ENCODE measurements around the gene XYLT2. TPM values are rescaled to one million over a fixed set of nuclear protein-coding genes. Genes with fewer than 3 reads are reported as not detected.

Gene XYLT2
- total and polyA plus RNA-seq, 9 of the 15 experiments (the other 6 are each of a cell fraction or from before 2014, with no cell fraction given): 0.63 to 9.1 (median 4.3) TPM

- ATAC-seq (peak; percentile 93), DNase-seq (ENCODE audit: extremely low read depth in 1 of 4, low spot score in 3 of 4) (peak; percentile 90 to 94 (median 91)), FAIRE-seq (peak; percentile 94)
- Histone ChIP-seq H4K20me1 (replicated peaks; ENCODE audit: control insufficient read depth, insufficient read depth, low read length) (no peaks in the 10 kb centered on the region), H3K9me3 (replicated peaks; ENCODE audit: control insufficient read depth, insufficient read depth, low read depth, low read length) (no peaks in the 10 kb centered on the region; the same call in 1 of the 2 replicates), H3K36me3 (ENCODE audit: control insufficient read depth, insufficient read depth, low read length) (peaks cover 57% of the 10 kb centered on the region), H3K27me3 (ENCODE audit: control insufficient read depth in 2 of 2, insufficient read depth in 2 of 2, low read length in 2 of 2) (no peaks in the 10 kb centered on the region), H3K9me1 (ENCODE audit: control insufficient read depth, insufficient read depth, low read length) (no peaks in the 10 kb centered on the region), H3K9ac (ENCODE audit: insufficient read depth in 1 of 2, low read depth in 2 of 2, low read length in 2 of 2) (peak within 1 kb of the TSS; percentile 98 to 100), H3K79me2 (ENCODE audit: control insufficient read depth, insufficient read depth, low read length) (peaks cover 40% of the 10 kb centered on the region), H3K4me3 (peak within 1 kb of the TSS; percentile 77), H3K27ac (ENCODE audit: extremely low read depth, low read depth, low read length) (peak within 1 kb of the TSS; percentile 99), H3K4me1 (replicated peaks in 1 of 2; ENCODE audit: control insufficient read depth in 2 of 2, insufficient read depth in 2 of 2, low read length in 2 of 2) (peaks cover 5 to 8% of the 10 kb centered on the region in 2 experiments), H2AFZ (ENCODE audit: low read depth, low read length) (peak within 1 kb of the TSS; percentile 100), H3K4me2 (ENCODE audit: insufficient read depth, low read length) (peak within 1 kb of the TSS; percentile 99)
- POLR2A ChIA-PET: interaction anchor here (0.6 to 2.5 kb wide), 6 partner anchors 9 to 73 kb away, joined by 3 to 22 read pairs (median 4); partner anchors contain the start of gene LRRC59
- intact Hi-C loops (cut with micrococcal nuclease): no loop called here
- WGBS (ENCODE audit: insufficient coverage, low coverage, missing lambda C conversion rate): 0% methylated on average over 42 of the region's 42 CpGs
- TSS peak; percentile 71 for BruUV-seq (replicated peaks)
- in situ Hi-C loops (cut with MboI): no loop called here
- CTCF ChIA-PET (ENCODE audit: low intra/inter-chr PET ratio): no interaction called here
- TF ChIP-seq SFPQ (IDR thresholded peaks at IDR 0.05; ENCODE audit: low read depth, low read length) (no peak), POLR2H (tag; IDR thresholded peaks at IDR 0.05; ENCODE audit: low read depth) (peak; percentile 79), RAD21 (CRISPR knock-in tag; conservative IDR thresholded peaks at IDR 0.05 in 1 of 2, IDR thresholded peaks at IDR 0.05 in 1 of 2) (no peak), SREBF2 (CRISPR knock-in tag; IDR thresholded peaks at IDR 0.05) (0 out of 2 replicates have a peak, but pooled peaks have one; percentile 34), RBFOX2 (IDR thresholded peaks at IDR 0.05; ENCODE audit: low read depth, low read length) (peak; percentile 97), DIDO1 (tag; IDR thresholded peaks at IDR 0.05; ENCODE audit: low read depth) (peak; percentile 96), MXD1 (CRISPR knock-in tag; IDR thresholded peaks at IDR 0.05; ENCODE audit: borderline replicate concordance, poor library complexity, severe bottlenecking) (peak; percentile 42), SMARCA4 (IDR thresholded peaks at IDR 0.05) (peak; percentile 38; the same call in 1 of the 2 replicates), EP300 (IDR thresholded peaks at IDR 0.05; ENCODE audit: low read length) (peak; percentile 62), HMGXB4 (CRISPR knock-in tag; IDR thresholded peaks at IDR 0.05) (peak; percentile 34; the same call in 1 of the 2 replicates), HMG20A (CRISPR knock-in tag; conservative IDR thresholded peaks at IDR 0.05) (no peak), MNT (conservative IDR thresholded peaks at IDR 0.05) (peak; percentile 97 to 99), MXI1 (IDR thresholded peaks at IDR 0.05; ENCODE audit: low read depth, low read length) (peak; percentile 74)
These were observed 27.0 kb downstream of the XYLT2 start, which contains the start of the genes EME1 and MRPL27 for GRCh38 chr17:50372758-50373556. Gene EME1, plus strand, starts transcription at chr17:50373229. Its CDS starts 1,980 bp downstream, at chr17:50375209. Gene MRPL27, minus strand, starts transcription at chr17:50373184. Its CDS starts 14 bp downstream, at chr17:50373170.

All from K562 (cell line).